ENCODE measurements around the gene TFEB.

DNA sequence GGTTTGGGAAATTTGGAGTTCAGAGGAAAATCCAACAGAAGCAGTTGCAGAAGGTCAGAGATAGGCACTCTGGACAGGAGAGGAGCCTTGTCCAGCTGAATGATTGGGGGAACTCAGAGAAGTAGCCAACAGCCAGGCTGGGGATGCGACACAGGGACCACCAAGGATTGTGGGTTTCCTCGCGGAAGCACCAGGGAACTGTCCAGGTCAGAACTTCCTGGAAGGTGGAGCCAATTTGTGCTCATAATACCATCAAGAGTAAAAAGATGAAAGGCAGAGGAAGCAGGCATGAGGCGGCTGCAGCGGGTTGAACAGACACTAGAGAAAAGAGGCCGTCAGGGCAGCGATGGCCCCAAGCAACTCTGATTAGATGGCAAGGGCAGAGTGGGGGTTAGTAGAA lies 63.4 kb downstream of the TFEB start:
- no peak for TF ChIP-seq CREB1 (IDR thresholded peaks at IDR 0.05; ENCODE audit: low read depth)
- no peak for TF ChIP-seq TAF1 (IDR thresholded peaks at IDR 0.05; ENCODE audit: low read depth)
- no peak for TF ChIP-seq MAX (IDR thresholded peaks at IDR 0.05)
- no peak for TF ChIP-seq EP300 (IDR thresholded peaks at IDR 0.05; ENCODE audit: borderline replicate concordance)
- peak; percentile 23; the same call in 1 of the 2 replicates for TF ChIP-seq REST (IDR thresholded peaks at IDR 0.05; ENCODE audit: low read depth)
- no peak for TF ChIP-seq TEAD4 (IDR thresholded peaks at IDR 0.05)
- no peak for TF ChIP-seq CEBPB (IDR thresholded peaks at IDR 0.05)

All from Ishikawa (cell line).